Fibroblast of lung (primary cell): ENCODE data around the gene SMCO3. TPM values are rescaled to one million over a fixed set of nuclear protein-coding genes. Genes with fewer than 3 reads are reported as not detected.
A peak's percentile ranks its signal among the peaks of the same experiment; 100 is the strongest.

Source experiments
- DNase-seq, 2 donors: peaks; one replicate each; pipeline versions ENCODE4 v3.0.0 to v3.0.0-alpha.2; 2010; ENCODE audit warnings: low read depth in 2 of 2
- H2AFZ ChIP-seq: 2 replicates; pipeline ENCODE4 v1.5.1; 2012; ENCODE audit warnings: low read length, control low read depth, inconsistent platforms
- H3K27ac ChIP-seq: 2 replicates; pipeline ENCODE4 v1.5.1; 2011; ENCODE audit warnings: low read length, control low read depth; ENCODE audit not compliant: insufficient read depth
- H3K27me3 ChIP-seq: 2 replicates; pipeline ENCODE4 v1.5.1; 2011; ENCODE audit warnings: mild to moderate bottlenecking, low read length; ENCODE audit not compliant: control insufficient read depth, insufficient read depth
- H3K36me3 ChIP-seq: 2 replicates; pipeline ENCODE4 v1.5.1; 2011; ENCODE audit warnings: low read length; ENCODE audit not compliant: control insufficient read depth, insufficient read depth
- H3K4me1 ChIP-seq: 2 replicates; pipeline ENCODE4 v1.5.1; 2011; ENCODE audit warnings: low read length; ENCODE audit not compliant: control insufficient read depth, insufficient read depth; ENCODE audit errors: extremely low read depth
- H3K4me2 ChIP-seq: 2 replicates; pipeline ENCODE4 v1.5.1; 2011; ENCODE audit warnings: low read length, control low read depth; ENCODE audit not compliant: insufficient read depth; ENCODE audit errors: extremely low read depth
- H3K4me3 ChIP-seq, 4 experiments: fragments of 200-600 bp in 1 of 4; sonication (generic) in 1 of 4; replicated peaks in 1 of 4; 2 replicates each; pipeline ENCODE4 v1.5.1; 2011 to 2016; ENCODE audit warnings: low read length in 4 of 4, low read depth in 3 of 4, mild to moderate bottlenecking in 3 of 4, control low read depth in 2 of 4, inconsistent platforms in 1 of 4, mixed read lengths in 1 of 4; ENCODE audit not compliant: insufficient read depth in 1 of 4; ENCODE audit errors: control extremely low read depth in 1 of 4
- H3K79me2 ChIP-seq: 2 replicates; pipeline ENCODE4 v1.5.1; 2012; ENCODE audit warnings: mild to moderate bottlenecking, low read length, inconsistent platforms; ENCODE audit not compliant: control insufficient read depth, insufficient read depth
- H3K9ac ChIP-seq: 2 replicates; pipeline ENCODE4 v1.5.1; 2011; ENCODE audit warnings: mild to moderate bottlenecking, low read length, control low read depth; ENCODE audit not compliant: insufficient read depth
- H3K9me3 ChIP-seq: 2 replicates; pipeline ENCODE4 v1.5.1; 2012; ENCODE audit warnings: low read depth, low read length; ENCODE audit not compliant: control insufficient read depth, insufficient read depth
- H4K20me1 ChIP-seq: 2 replicates; pipeline ENCODE4 v1.5.1; 2011; ENCODE audit warnings: low read length; ENCODE audit not compliant: control insufficient read depth, insufficient read depth; ENCODE audit errors: extremely low read depth
- CTCF ChIP-seq, 2 donors: IDR thresholded peaks in 1 of 2; conservative IDR thresholded peaks in 1 of 2; 1 replicate in 1 of 2; 2 replicates in 1 of 2; pipeline ENCODE4 v1.5.1; 2011 to 2012; ENCODE audit warnings: low read length in 2 of 2, control low read depth in 1 of 2, inconsistent platforms in 1 of 2, low read depth in 1 of 2, mild to moderate bottlenecking in 1 of 2
- EZH2 ChIP-seq: IDR thresholded peaks from 2 replicates; pipeline ENCODE4 v1.5.1; 2012; ENCODE audit warnings: low read length, control low read depth, mild to moderate bottlenecking; ENCODE audit errors: missing control alignments
- polyA plus RNA-seq, 2 donors: library from polyadenylated mRNA; depleted of rRNA in 1 of 2; stranded (reverse) in 1 of 2; unstranded in 1 of 2; fragments of >200 nt; gene quantifications; 2 replicates each; pipeline ENCODE4 v1.2.1, GENCODE V29; 2011 to 2012; ENCODE audit warnings: missing spikeins in 1 of 2
- total RNA-seq: library from RNA; depleted of rRNA; stranded (reverse); fragments of >200 nt; gene quantifications from 2 replicates; pipeline ENCODE4 v1.2.1, GENCODE V29; 2014

SMCO3 gene
- total and polyA plus RNA-seq, 2 donors (not counting 1 experiment from before 2014, with no cell fraction given), result 0.16 to 0.17 TPM

GRCh38 chr12:14782756-14783155 lies 31.2 kb downstream of the SMCO3 start:
- no peak for TF ChIP-seq EZH2
- TF ChIP-seq CTCF (conservative IDR thresholded peaks at IDR 0.05 in 1 of 2, IDR thresholded peaks at IDR 0.05 in 1 of 2; ENCODE audit: low read depth in 1 of 2, low read length in 2 of 2), result no peak
- Histone ChIP-seq H4K20me1 (no peaks in the 10 kb centered on the region), H3K4me3 (no peak overlapping the region), H3K27me3 (no peaks in the 10 kb centered on the region), H3K36me3 (peaks cover 3% of the 10 kb centered on the region), H3K4me2 (no peak overlapping the region), H3K79me2 (no peaks in the 10 kb centered on the region), H3K4me1 (peaks cover 3% of the 10 kb centered on the region), H3K27ac (no peak overlapping the region), H2AFZ (no peak overlapping the region), H3K9ac (no peak overlapping the region), H3K9me3 (no peaks in the 10 kb centered on the region)
- no peak for DNase-seq

GRCh38 chr12:14781563-14781962 lies 32.4 kb downstream of the SMCO3 start:
- no peaks in the 10 kb centered on the region for H4K20me1 ChIP-seq
- no peaks in the 10 kb centered on the region for H3K9me3 ChIP-seq
- peaks cover 10% of the 10 kb centered on the region for H3K4me1 ChIP-seq
- H3K4me3 ChIP-seq, result no peak overlapping the region
- no peak overlapping the region for H2AFZ ChIP-seq
- H3K79me2 ChIP-seq, result peaks cover 2% of the 10 kb centered on the region
- DNase-seq, result no peak
- no peak overlapping the region for H3K9ac ChIP-seq
- H3K4me2 ChIP-seq, result no peak overlapping the region
- H3K27ac ChIP-seq, result no peak overlapping the region
- TF ChIP-seq EZH2 (no peak), CTCF (conservative IDR thresholded peaks at IDR 0.05 in 1 of 2, IDR thresholded peaks at IDR 0.05 in 1 of 2; ENCODE audit: low read depth in 1 of 2, low read length in 2 of 2) (no peak)
- H3K36me3 ChIP-seq, result no peaks in the 10 kb centered on the region
- no peaks in the 10 kb centered on the region for H3K27me3 ChIP-seq

GRCh38 chr12:14780859-14781258 lies 33.1 kb downstream of the SMCO3 start:
- DNase-seq, result no peak
- Histone ChIP-seq H3K9ac (no peak overlapping the region), H3K9me3 (no peaks in the 10 kb centered on the region), H3K27ac (peak overlapping the region; percentile 46), H2AFZ (peak overlapping the region; percentile 91), H3K4me1 (peaks cover 12% of the 10 kb centered on the region), H3K4me3 (peak overlapping the region in 3 of 4 experiments; percentile 23 to 39 (median 34)), H4K20me1 (no peaks in the 10 kb centered on the region), H3K36me3 (no peaks in the 10 kb centered on the region), H3K27me3 (no peaks in the 10 kb centered on the region), H3K79me2 (peaks cover 7% of the 10 kb centered on the region), H3K4me2 (peak overlapping the region; percentile 91)
- TF ChIP-seq CTCF (conservative IDR thresholded peaks at IDR 0.05 in 1 of 2, IDR thresholded peaks at IDR 0.05 in 1 of 2; ENCODE audit: low read depth in 1 of 2, low read length in 2 of 2) (no peak), EZH2 (no peak)
